HG03045 (cell line): ENCODE measurements around the gene CTPS1.

Experiments
- ATAC-seq: cut with Tn5 transposase; IDR thresholded peaks from one replicate; pipeline ENCODE4 v1.9.1; 2021; ENCODE audit warnings: mild to moderate bottlenecking, moderate library complexity; ENCODE audit not compliant: unreplicated experiment

CTPS1 gene, protein sequence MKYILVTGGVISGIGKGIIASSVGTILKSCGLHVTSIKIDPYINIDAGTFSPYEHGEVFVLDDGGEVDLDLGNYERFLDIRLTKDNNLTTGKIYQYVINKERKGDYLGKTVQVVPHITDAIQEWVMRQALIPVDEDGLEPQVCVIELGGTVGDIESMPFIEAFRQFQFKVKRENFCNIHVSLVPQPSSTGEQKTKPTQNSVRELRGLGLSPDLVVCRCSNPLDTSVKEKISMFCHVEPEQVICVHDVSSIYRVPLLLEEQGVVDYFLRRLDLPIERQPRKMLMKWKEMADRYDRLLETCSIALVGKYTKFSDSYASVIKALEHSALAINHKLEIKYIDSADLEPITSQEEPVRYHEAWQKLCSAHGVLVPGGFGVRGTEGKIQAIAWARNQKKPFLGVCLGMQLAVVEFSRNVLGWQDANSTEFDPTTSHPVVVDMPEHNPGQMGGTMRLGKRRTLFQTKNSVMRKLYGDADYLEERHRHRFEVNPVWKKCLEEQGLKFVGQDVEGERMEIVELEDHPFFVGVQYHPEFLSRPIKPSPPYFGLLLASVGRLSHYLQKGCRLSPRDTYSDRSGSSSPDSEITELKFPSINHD

DNA sequence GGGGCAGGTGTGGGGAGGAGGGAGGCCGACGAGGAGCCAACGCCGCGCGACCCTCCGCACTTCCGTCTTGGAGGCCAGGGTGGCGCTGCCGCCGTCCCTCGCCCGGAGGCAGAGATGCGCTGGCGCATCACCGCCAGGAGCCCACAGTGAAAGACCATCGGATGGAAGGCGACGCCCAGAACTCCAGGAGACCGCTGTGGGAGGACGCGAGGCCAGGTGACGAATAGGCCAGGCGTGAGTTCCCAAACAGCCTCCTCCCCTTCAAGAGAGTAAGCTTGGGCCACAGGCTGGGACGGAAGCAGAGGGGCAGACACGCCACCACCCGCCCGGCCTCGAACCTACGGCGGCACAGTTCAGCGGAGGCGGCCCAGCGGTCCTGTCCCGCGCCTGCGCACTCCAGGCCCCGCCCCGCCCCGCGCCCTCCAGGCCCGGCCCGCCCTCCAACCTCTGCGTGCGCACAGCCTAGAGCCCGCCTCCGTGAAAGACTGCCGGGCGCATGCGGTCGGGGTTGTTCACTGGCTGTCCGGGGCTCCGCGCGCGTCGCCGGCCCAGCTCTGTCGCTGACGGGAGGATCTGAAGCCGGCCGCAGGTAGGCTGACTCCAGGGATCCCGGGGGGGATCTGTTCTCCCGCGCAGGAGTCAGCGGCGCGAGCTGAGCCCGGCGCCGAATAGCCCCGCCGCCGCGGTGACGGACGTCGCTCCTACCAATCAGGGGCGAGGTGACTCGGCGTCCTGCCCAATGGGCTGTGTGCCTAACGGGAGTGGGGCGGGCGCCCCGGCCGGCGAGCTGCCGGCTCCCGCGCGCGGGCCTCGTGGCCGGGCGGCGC, at the start of gene CTPS1:
TSS of gene CTPS1 (plus strand) at position 456 of the 827 bp plus-strand sequence. CDS start 3,595 bp downstream, outside the sequence.
- peak; percentile 93 for ATAC-seq

DNA sequence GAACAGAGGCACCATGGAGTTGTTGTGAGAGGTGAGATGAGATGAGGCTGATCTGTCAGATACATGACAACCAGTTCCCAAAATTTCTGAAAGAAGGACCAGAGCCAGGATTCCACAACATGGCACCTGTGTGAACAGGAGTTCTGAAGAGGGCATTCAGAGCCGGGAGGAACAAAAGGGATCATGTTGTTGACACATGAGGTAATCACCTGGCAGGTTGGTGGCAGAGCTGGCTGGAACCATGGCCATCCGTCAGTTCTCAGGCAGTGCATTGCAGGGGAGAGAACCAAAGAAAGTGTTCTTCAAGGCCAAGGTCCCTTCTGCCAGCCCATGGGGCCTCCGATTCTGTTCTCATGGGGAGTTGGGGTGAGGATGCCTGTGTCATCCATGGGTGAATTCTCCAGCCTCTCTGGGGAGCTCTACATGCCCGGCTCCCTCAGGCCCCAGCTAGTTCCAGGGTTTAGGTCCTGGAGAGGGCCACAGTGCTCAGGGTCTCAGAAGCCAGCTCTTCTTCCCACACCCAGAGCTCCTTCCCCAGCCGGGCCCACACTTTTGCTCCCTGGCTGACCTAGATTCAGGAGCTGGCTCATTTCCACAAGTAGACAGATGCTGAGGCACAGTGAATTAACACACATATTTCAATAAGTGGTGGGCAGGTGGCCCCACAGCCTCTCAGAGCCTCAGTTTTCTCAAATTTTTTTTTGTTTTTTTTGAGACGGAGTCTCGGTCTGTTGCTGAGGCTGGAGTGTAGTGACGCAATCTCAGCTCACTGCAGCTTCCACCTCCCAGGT, 49.1 kb upstream of the CTPS1 start:
- ATAC-seq: no peak

DNA sequence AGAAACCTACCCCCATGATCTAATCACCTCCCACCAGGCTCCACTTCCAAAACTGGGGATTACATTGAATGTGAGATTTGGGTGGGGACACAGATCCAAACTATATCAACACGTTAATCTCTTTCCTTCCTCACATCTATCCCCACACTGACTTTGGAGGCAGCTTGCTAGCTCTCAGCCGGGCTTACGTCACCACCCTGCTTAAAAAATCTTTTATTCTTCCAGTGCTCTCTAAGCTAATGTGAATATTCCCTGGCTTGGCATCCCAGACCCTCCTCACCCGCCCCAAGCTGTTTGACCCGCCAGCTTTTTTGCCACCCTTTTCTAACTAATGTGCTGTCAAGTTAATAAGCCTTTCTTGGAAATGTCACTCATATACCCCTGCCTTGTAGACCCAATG, 47.9 kb upstream of the CTPS1 start:
- no peak for ATAC-seq

GRCh38 chr1:40932006-40932405, 47.5 kb upstream of the CTPS1 start:
- no peak for ATAC-seq

- no peak for ATAC-seq
Observed at GRCh38 chr1:40936931-40937339, 42.6 kb upstream of the CTPS1 start.

GRCh38 chr1:40938393-40938792, 41.1 kb upstream of the CTPS1 start:
- ATAC-seq: no peak

DNA sequence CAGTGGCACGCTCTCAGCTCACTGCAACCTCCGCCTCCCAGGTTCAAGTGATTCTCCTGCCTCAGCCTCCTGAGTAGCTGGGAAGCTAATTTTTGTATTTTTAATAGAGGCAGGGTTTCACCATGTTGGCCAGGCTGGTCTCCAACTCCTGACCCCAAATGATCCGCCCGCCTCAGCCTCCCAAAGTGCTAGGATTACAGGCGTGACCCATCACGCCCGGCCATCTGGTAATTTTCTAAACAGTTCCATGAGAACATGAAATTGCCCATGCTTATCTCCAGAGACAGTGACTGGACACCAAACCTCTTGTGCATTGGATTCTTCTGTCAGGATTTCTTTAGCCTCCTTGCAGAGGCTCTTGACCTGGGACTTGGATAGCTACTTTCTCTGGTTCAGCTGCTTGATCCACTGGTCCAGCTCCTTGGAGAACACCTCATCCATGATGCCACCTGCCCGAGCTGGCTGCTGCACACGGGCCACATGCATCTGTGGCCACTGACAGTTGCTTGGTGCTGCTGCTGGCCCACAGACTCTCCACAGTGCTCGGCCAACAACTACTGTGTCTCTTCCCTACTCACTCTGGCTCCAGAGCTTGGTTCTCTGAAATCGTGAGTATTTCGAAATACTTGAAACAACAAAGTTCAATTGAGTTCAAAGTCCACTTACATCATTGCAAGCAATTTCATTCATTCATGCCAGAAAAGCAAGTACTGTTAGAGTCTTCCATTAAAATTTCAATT, 40.0 kb upstream of the CTPS1 start:
- no peak for ATAC-seq

GRCh38 chr1:40944326-40944725, 35.2 kb upstream of the CTPS1 start:
- ATAC-seq: no peak

DNA sequence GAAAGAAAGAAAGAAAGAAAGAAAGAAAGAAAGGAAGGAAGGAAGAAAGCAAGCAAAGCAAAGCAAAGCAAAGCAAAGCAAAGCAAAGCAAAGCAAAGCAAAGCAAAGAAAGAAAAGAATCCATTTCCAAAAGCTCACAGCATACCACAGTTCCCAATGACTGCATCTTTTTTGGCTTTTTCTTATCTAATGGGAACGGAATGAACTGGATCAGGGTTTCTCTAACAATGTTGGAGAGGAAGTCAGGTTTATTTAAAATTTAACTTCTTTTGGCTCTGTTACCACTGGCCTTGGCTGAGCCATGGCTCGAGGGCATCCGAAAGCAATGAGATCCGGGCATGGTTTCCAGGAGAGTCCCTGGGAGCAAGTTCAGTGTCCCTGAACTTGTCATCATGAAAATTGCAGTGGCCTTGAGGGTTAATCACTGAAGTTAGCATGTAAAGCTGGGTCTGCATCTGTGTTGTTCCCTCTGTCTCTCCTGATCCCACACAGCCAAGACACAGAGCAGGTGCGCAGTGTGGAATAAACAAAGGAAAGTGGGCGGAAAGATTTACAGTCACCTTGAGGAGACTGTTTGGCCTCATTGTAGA, 34.6 kb upstream of the CTPS1 start:
- ATAC-seq: no peak

- no peak for ATAC-seq
Observed at GRCh38 chr1:40945491-40945973, 34.0 kb upstream of the CTPS1 start.

GRCh38 chr1:40948741-40949443, 30.6 kb upstream of the CTPS1 start:
- no peak for ATAC-seq

GRCh38 chr1:40949563-40949962, 29.9 kb upstream of the CTPS1 start:
- no peak for ATAC-seq

- no peak for ATAC-seq
Observed at GRCh38 chr1:40951943-40952743, 27.4 kb upstream of the CTPS1 start.

DNA sequence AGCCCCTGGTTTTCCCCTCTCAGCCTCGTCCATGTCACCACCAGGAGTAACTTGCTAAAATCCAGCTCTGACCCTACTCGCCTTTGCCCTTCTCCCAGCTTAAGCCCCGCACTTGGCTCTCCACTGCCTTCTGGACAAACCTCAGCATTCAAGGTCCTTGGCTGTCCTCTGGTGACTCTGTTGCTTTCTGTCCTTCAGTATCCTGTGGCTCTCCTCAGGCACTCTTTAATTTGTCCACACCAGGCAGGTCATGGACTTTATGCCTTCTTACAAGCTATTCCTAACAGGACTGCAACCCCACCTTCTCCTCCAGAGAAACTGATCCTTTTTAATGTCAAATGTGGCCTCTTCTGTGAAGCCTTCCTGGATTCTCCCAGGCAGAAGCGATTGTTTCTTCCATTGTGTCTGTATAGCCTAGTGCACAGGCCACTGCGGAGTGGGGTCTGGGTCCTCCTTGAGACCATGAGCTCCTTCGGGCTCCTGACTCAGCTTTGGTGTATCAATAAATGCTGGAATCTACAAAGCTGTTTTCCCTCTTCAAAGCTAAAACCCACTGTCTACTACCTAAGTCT, 26.7 kb upstream of the CTPS1 start:
- ATAC-seq: no peak

DNA sequence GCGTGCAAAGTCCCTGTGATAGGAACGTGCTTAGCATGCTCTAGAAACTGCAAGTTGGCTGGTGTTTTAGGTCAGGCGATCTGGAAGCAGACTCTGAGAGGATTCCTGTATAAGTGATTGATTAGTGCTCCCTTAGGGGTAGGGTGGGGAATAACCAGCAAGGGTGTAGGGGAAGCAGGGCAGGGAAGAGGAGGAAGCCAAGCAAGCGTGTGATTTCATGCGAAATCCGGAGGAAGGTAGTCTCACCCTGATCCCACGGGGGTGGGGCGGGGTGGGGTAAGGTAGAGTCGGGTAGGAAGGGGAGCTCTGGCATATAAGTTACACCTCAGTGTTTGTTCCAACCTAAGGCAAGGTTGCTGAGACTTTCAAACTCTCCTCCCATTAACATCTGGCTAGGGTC, 24.9 kb upstream of the CTPS1 start:
- no peak for ATAC-seq

GRCh38 chr1:40955266-40955665, 24.2 kb upstream of the CTPS1 start:
- ATAC-seq: no peak

DNA sequence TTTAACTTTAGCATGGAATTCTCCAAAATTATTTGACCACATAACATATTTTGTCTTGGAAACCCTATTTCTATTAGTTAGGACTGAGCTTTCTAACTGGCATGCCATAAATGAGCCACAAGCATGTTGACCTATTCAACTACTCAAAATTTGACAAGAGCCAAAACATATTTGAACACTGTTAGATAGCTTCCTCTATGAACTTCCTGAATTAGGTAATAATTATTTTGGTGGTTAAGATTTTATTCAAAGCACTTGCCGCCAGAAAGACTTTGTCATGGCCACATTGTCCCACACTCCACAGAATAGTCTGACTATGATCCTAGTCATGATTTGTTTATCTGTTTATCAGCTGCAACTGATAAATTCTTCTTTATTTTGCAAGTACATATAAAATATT, 23.1 kb upstream of the CTPS1 start:
- no peak for ATAC-seq

GRCh38 chr1:40958210-40958609, 21.3 kb upstream of the CTPS1 start:
- ATAC-seq: no peak
